GM23338 (cell line): Measurements from ENCODE around the gene KLRC3.

Experiments
- ETS1 ChIP-seq: IDR thresholded peaks from 2 replicates; pipeline ENCODE4 v1.6.1; 2016; ENCODE audit warnings: antibody characterized with exemption
- EZH2 ChIP-seq: fragments of 200-600 bp; sonication (generic); IDR thresholded peaks from one replicate; pipeline ENCODE4 v1.8.0; 2017; ENCODE audit warnings: antibody characterized with exemption, mild to moderate bottlenecking, low read depth; ENCODE audit not compliant: unreplicated experiment
- EZH2phosphoT487 ChIP-seq: fragments of 200-600 bp; sonication (generic); IDR thresholded peaks from one replicate; pipeline ENCODE4 v1.8.1; 2018; ENCODE audit warnings: antibody characterized with exemption; ENCODE audit not compliant: unreplicated experiment
- JUNB ChIP-seq: IDR thresholded peaks from one replicate; pipeline ENCODE4 v1.6.1; 2016; ENCODE audit warnings: antibody characterized with exemption; ENCODE audit not compliant: unreplicated experiment
- POLR2AphosphoS5 ChIP-seq: IDR thresholded peaks from 2 replicates; pipeline ENCODE4 v1.6.1; 2016; ENCODE audit warnings: antibody characterized with exemption, low read depth
- ZNF114 ChIP-seq: fragments of 250-450 bp; sonication (Bioruptor Pico); IDR thresholded peaks from 2 replicates; pipeline ENCODE4 v1.5.0; 2020; ENCODE audit warnings: mild to moderate bottlenecking, moderate library complexity
- ZNF331 ChIP-seq: fragments of 250-450 bp; sonication (Bioruptor Pico); IDR thresholded peaks from 2 replicates; pipeline ENCODE4 v1.5.0; 2020; ENCODE audit warnings: low read depth, mild to moderate bottlenecking, moderate library complexity
- TF ChIP-seq, protein P1 (sequence below), 2 experiments: fragments of 200-600 bp in 1 of 2; sonication (generic) in 1 of 2; conservative IDR thresholded peaks; 2 replicates each; pipeline versions ENCODE4 v1.5.1 to v1.6.1; 2016 to 2017; ENCODE audit warnings: antibody characterized with exemption in 2 of 2, low read depth in 2 of 2, mild to moderate bottlenecking in 2 of 2, moderate library complexity in 1 of 2
- TF ChIP-seq, protein P2 (sequence below): IDR thresholded peaks from one replicate; pipeline ENCODE4 v1.6.1; 2018; ENCODE audit warnings: antibody characterized with exemption; ENCODE audit not compliant: unreplicated experiment

DNA sequence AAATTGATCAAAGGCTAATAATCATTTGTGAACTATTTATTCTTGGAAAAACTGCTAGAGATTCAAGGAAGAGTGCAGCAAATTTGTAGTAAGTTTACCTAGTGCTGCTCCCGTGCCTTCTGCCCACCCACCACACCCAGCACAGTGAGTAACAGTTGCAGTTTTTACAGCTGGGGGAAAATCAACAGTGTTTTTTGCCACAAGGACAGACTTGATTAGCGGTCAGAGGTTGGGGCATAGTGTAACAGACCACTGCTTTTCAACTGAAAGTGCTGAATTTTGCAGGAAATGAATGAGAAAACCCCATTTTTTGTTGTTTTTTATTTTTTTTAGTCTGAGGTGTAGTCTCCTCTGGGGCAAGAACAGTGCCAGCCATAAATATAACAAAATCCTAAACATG is 23.1 kb downstream of the KLRC3 start:
- TF ChIP-seq, protein P1, sequence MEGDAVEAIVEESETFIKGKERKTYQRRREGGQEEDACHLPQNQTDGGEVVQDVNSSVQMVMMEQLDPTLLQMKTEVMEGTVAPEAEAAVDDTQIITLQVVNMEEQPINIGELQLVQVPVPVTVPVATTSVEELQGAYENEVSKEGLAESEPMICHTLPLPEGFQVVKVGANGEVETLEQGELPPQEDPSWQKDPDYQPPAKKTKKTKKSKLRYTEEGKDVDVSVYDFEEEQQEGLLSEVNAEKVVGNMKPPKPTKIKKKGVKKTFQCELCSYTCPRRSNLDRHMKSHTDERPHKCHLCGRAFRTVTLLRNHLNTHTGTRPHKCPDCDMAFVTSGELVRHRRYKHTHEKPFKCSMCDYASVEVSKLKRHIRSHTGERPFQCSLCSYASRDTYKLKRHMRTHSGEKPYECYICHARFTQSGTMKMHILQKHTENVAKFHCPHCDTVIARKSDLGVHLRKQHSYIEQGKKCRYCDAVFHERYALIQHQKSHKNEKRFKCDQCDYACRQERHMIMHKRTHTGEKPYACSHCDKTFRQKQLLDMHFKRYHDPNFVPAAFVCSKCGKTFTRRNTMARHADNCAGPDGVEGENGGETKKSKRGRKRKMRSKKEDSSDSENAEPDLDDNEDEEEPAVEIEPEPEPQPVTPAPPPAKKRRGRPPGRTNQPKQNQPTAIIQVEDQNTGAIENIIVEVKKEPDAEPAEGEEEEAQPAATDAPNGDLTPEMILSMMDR (conservative IDR thresholded peaks at IDR 0.05; ENCODE audit: low read depth in 2 of 2) = no peak
- TF ChIP-seq POLR2AphosphoS5 (no peak), EZH2phosphoT487 (no peak), ETS1 (no peak), EZH2 (no peak), ZNF114 (CRISPR knock-in tag) (no peak), JUNB (no peak), ZNF331 (CRISPR knock-in tag) (no peak)
- TF ChIP-seq, protein P2, sequence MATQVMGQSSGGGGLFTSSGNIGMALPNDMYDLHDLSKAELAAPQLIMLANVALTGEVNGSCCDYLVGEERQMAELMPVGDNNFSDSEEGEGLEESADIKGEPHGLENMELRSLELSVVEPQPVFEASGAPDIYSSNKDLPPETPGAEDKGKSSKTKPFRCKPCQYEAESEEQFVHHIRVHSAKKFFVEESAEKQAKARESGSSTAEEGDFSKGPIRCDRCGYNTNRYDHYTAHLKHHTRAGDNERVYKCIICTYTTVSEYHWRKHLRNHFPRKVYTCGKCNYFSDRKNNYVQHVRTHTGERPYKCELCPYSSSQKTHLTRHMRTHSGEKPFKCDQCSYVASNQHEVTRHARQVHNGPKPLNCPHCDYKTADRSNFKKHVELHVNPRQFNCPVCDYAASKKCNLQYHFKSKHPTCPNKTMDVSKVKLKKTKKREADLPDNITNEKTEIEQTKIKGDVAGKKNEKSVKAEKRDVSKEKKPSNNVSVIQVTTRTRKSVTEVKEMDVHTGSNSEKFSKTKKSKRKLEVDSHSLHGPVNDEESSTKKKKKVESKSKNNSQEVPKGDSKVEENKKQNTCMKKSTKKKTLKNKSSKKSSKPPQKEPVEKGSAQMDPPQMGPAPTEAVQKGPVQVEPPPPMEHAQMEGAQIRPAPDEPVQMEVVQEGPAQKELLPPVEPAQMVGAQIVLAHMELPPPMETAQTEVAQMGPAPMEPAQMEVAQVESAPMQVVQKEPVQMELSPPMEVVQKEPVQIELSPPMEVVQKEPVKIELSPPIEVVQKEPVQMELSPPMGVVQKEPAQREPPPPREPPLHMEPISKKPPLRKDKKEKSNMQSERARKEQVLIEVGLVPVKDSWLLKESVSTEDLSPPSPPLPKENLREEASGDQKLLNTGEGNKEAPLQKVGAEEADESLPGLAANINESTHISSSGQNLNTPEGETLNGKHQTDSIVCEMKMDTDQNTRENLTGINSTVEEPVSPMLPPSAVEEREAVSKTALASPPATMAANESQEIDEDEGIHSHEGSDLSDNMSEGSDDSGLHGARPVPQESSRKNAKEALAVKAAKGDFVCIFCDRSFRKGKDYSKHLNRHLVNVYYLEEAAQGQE = no peak
